ENCODE measurements around the gene ADCY6. TPM values are rescaled to one million over a fixed set of nuclear protein-coding genes. Genes with fewer than 3 reads are reported as not detected.

The ADCY6 gene
- total RNA-seq, 2 donors from 2014 or later = 52.8 to 58.6 TPM

- no peak overlapping the region for H3K27ac Mint-ChIP-seq
- H3K9me3 ChIP-seq (ENCODE audit: control insufficient read depth, low read length) = no peaks in the 10 kb centered on the region
- H3K36me3 Mint-ChIP-seq (ENCODE audit: low read depth) = peaks cover 66% of the 10 kb centered on the region
- no peaks in the 10 kb centered on the region for H3K9me3 Mint-ChIP-seq
- no peak overlapping the region for H3K27ac ChIP-seq (ENCODE audit: low read depth, low read length)
- H3K27me3 ChIP-seq (ENCODE audit: control insufficient read depth, insufficient read depth, low read length, poor library complexity, severe bottlenecking) = no peaks in the 10 kb centered on the region
- no peaks in the 10 kb centered on the region for H3K27me3 Mint-ChIP-seq (ENCODE audit: insufficient read depth)
- no peak overlapping the region for H3K9ac ChIP-seq (ENCODE audit: extremely low read depth, low read length, poor library complexity, severe bottlenecking)
- DNase-seq = no peak
- H3K4me1 ChIP-seq (ENCODE audit: control insufficient read depth, insufficient read depth, low read length) = peaks cover 3% of the 10 kb centered on the region
- H3K4me3 Mint-ChIP-seq = no peak overlapping the region
- TF ChIP-seq CTCF (conservative IDR thresholded peaks at IDR 0.05) = no peak
- peaks cover 7% of the 10 kb centered on the region for H3K4me1 Mint-ChIP-seq
- WGBS, 2 experiments (ENCODE audit: insufficient coverage in 1 of 2, insufficient read length in 1 of 2) = 91 to 96% methylated on average over 8 to 10 of the region's 10 CpGs
- no peak overlapping the region for H3K4me3 ChIP-seq (ENCODE audit: low read length)
- peaks cover 75% of the 10 kb centered on the region for H3K36me3 ChIP-seq (ENCODE audit: control insufficient read depth, insufficient read depth, low read length)
These were observed 18.1 kb downstream of the ADCY6 start for GRCh38 chr12:48770756-48771155.

- 89 to 95% methylated on average over 4 to 9 of the region's 9 CpGs for WGBS, 2 experiments (ENCODE audit: insufficient coverage in 1 of 2, insufficient read length in 1 of 2)
These were observed 20.2 kb downstream of the ADCY6 start for GRCh38 chr12:48768736-48769135.

GRCh38 chr12:48768147-48768546 lies 20.7 kb downstream of the ADCY6 start:
- Histone ChIP-seq H3K36me3 (ENCODE audit: control insufficient read depth, insufficient read depth, low read length) (peaks cover 56% of the 10 kb centered on the region), H3K9me3 (ENCODE audit: control insufficient read depth, low read length) (no peaks in the 10 kb centered on the region), H3K27me3 (ENCODE audit: control insufficient read depth, insufficient read depth, low read length, poor library complexity, severe bottlenecking) (no peaks in the 10 kb centered on the region), H3K9ac (ENCODE audit: extremely low read depth, low read length, poor library complexity, severe bottlenecking) (no peak overlapping the region), H3K27ac (ENCODE audit: low read depth, low read length) (no peak overlapping the region), H3K4me1 (ENCODE audit: control insufficient read depth, insufficient read depth, low read length) (peaks cover 3% of the 10 kb centered on the region), H3K4me3 (ENCODE audit: low read length) (no peak overlapping the region)
- H3K4me1 Mint-ChIP-seq = peaks cover 7% of the 10 kb centered on the region
- H3K27me3 Mint-ChIP-seq (ENCODE audit: insufficient read depth) = no peaks in the 10 kb centered on the region
- peak overlapping the region; percentile 87 for H3K27ac Mint-ChIP-seq
- peaks cover 60% of the 10 kb centered on the region for H3K36me3 Mint-ChIP-seq (ENCODE audit: low read depth)
- no peak for TF ChIP-seq CTCF (conservative IDR thresholded peaks at IDR 0.05)
- H3K4me3 Mint-ChIP-seq = no peak overlapping the region
- no peaks in the 10 kb centered on the region for H3K9me3 Mint-ChIP-seq
- WGBS, 2 experiments (ENCODE audit: insufficient coverage in 1 of 2, insufficient read length in 1 of 2) = 38% methylated on average over 2 of the region's 2 CpGs; no CpG with 5 or more reads in 1 of the 2 experiments
- peak; percentile 80 for DNase-seq

More at GRCh38 chr12:48768736-48769135, 20.2 kb downstream of the ADCY6 start:
- no peak for DNase-seq
- H3K4me3 Mint-ChIP-seq = no peak overlapping the region
- TF ChIP-seq CTCF (conservative IDR thresholded peaks at IDR 0.05) = no peak
- Histone ChIP-seq H3K27me3 (ENCODE audit: control insufficient read depth, insufficient read depth, low read length, poor library complexity, severe bottlenecking) (no peaks in the 10 kb centered on the region), H3K27ac (ENCODE audit: low read depth, low read length) (no peak overlapping the region), H3K9ac (ENCODE audit: extremely low read depth, low read length, poor library complexity, severe bottlenecking) (no peak overlapping the region), H3K4me3 (ENCODE audit: low read length) (no peak overlapping the region), H3K9me3 (ENCODE audit: control insufficient read depth, low read length) (no peaks in the 10 kb centered on the region), H3K36me3 (ENCODE audit: control insufficient read depth, insufficient read depth, low read length) (peaks cover 62% of the 10 kb centered on the region), H3K4me1 (ENCODE audit: control insufficient read depth, insufficient read depth, low read length) (peaks cover 3% of the 10 kb centered on the region)
- no peaks in the 10 kb centered on the region for H3K9me3 Mint-ChIP-seq
- peaks cover 62% of the 10 kb centered on the region for H3K36me3 Mint-ChIP-seq (ENCODE audit: low read depth)
- peaks cover 7% of the 10 kb centered on the region for H3K4me1 Mint-ChIP-seq
- H3K27ac Mint-ChIP-seq = peak overlapping the region; percentile 87
- H3K27me3 Mint-ChIP-seq (ENCODE audit: insufficient read depth) = no peaks in the 10 kb centered on the region

Measured in endodermal cell (in vitro differentiated cells).